Left ventricle myocardium inferior (tissue), 1 donor: ENCODE measurements around the gene NCOA1. TPM values are rescaled to one million over a fixed set of nuclear protein-coding genes. Genes with fewer than 3 reads are reported as not detected.

Experiments
- DNase-seq: peaks from one replicate; pipeline ENCODE4 v3.0.0-alpha.2; 2020
- H3K27ac ChIP-seq: fragments of 200-600 bp; replicated peaks from 2 replicates; pipeline ENCODE4 v1.8.0; 2021
- H3K27me3 ChIP-seq: fragments of 200-600 bp; 2 replicates; pipeline ENCODE4 v1.8.0; 2021; ENCODE audit warnings: low read depth
- H3K36me3 ChIP-seq: fragments of 200-600 bp; 2 replicates; pipeline ENCODE4 v1.8.0; 2021
- H3K4me1 ChIP-seq: fragments of 200-600 bp; 2 replicates; pipeline ENCODE4 v1.8.0; 2021
- H3K4me3 ChIP-seq: fragments of 200-600 bp; 2 replicates; pipeline ENCODE4 v1.8.0; 2021; ENCODE audit warnings: mild to moderate bottlenecking, moderate library complexity
- H3K9me3 ChIP-seq: fragments of 200-600 bp; replicated peaks from 2 replicates; pipeline ENCODE4 v1.8.0; 2021
- CTCF ChIP-seq: fragments of 200-600 bp; IDR thresholded peaks from 2 replicates; pipeline ENCODE4 v1.8.0; 2021; ENCODE audit warnings: antibody characterized with exemption, mild to moderate bottlenecking, borderline replicate concordance
- intact Hi-C: fragments of 100-400 bp; cut with micrococcal nuclease; formaldehyde crosslinking; loops from one replicate; pipeline ENCODE4 v1.11.0; 2022
- total RNA-seq: library from RNA; stranded (reverse); fragmentation: NEBNext Ultra II Directional; extraction: Animal tissue kit (Norgen Biotek cat#: 25700); gene quantifications from one replicate; pipeline ENCODE4 v1.2.1, GENCODE V29; 2021
- donor health status: DM: no; HTN: yes; CAD: no; lungs with severe emphysema.

NCOA1 gene
- total RNA-seq, 1 donor from 2014 or later, result 26.9 TPM

- no peak for DNase-seq
- H3K4me1 ChIP-seq, result peaks cover 28% of the 10 kb centered on the region
- TF ChIP-seq CTCF, result no peak
- H3K36me3 ChIP-seq, result peaks cover 35% of the 10 kb centered on the region
- no peaks in the 10 kb centered on the region for H3K9me3 ChIP-seq
- intact Hi-C loops, result no loop called here
- no peak overlapping the region for H3K27ac ChIP-seq
- no peaks in the 10 kb centered on the region for H3K27me3 ChIP-seq
- H3K4me3 ChIP-seq, result no peak overlapping the region
These were observed 249.1 kb downstream of the NCOA1 start for GRCh38 chr2:24740142-24740541.

- peaks cover 39% of the 10 kb centered on the region for H3K36me3 ChIP-seq
- no peaks in the 10 kb centered on the region for H3K27me3 ChIP-seq
- DNase-seq, result no peak
- no peak overlapping the region for H3K4me3 ChIP-seq
- no peak for TF ChIP-seq CTCF
- intact Hi-C loops, result no loop called here
- peaks cover 28% of the 10 kb centered on the region for H3K4me1 ChIP-seq
- H3K9me3 ChIP-seq, result no peaks in the 10 kb centered on the region
- H3K27ac ChIP-seq, result no peak overlapping the region
These were observed 251.7 kb downstream of the NCOA1 start for GRCh38 chr2:24742730-24743129.

- H3K4me3 ChIP-seq, result no peak overlapping the region
- no peaks in the 10 kb centered on the region for H3K27me3 ChIP-seq
- no peak for DNase-seq
- no peak overlapping the region for H3K27ac ChIP-seq
- H3K36me3 ChIP-seq, result peaks cover 37% of the 10 kb centered on the region
- TF ChIP-seq CTCF, result no peak
- peaks cover 16% of the 10 kb centered on the region for H3K4me1 ChIP-seq
- H3K9me3 ChIP-seq, result no peaks in the 10 kb centered on the region
- intact Hi-C loops, result no loop called here
These were observed 252.9 kb downstream of the NCOA1 start for GRCh38 chr2:24743924-24744323.

GRCh38 chr2:24744356-24744755, 253.3 kb downstream of the NCOA1 start:
- DNase-seq, result no peak
- no peak for TF ChIP-seq CTCF
- Histone ChIP-seq H3K36me3 (peaks cover 36% of the 10 kb centered on the region), H3K4me1 (peaks cover 15% of the 10 kb centered on the region), H3K4me3 (no peak overlapping the region), H3K27me3 (no peaks in the 10 kb centered on the region), H3K27ac (no peak overlapping the region), H3K9me3 (no peaks in the 10 kb centered on the region)
- intact Hi-C loops, result no loop called here

- Histone ChIP-seq H3K4me3 (no peak overlapping the region), H3K4me1 (peaks cover 15% of the 10 kb centered on the region), H3K9me3 (no peaks in the 10 kb centered on the region), H3K27ac (no peak overlapping the region), H3K27me3 (no peaks in the 10 kb centered on the region), H3K36me3 (peaks cover 28% of the 10 kb centered on the region)
- intact Hi-C loops, result no loop called here
- no peak for TF ChIP-seq CTCF
- no peak for DNase-seq
These were observed 254.8 kb downstream of the NCOA1 start for GRCh38 chr2:24745825-24746224.

- Histone ChIP-seq H3K36me3 (peaks cover 28% of the 10 kb centered on the region), H3K9me3 (no peaks in the 10 kb centered on the region), H3K4me1 (peaks cover 15% of the 10 kb centered on the region), H3K27me3 (no peaks in the 10 kb centered on the region), H3K4me3 (no peak overlapping the region), H3K27ac (no peak overlapping the region)
- DNase-seq, result no peak
- intact Hi-C loops, result no loop called here
- TF ChIP-seq CTCF, result no peak
These were observed 256.2 kb downstream of the NCOA1 start for GRCh38 chr2:24747299-24747698.
